GM21447 (cell line): Measurements from ENCODE around the gene PRKCE.
"Not testable (repeated sequence)": the region's sequence is repeated elsewhere in the genome, so short reads cannot be mapped to it uniquely, and the experiment has no call there.

Experiments
- ATAC-seq: cut with Tn5 transposase; IDR thresholded peaks from one replicate; pipeline ENCODE4 v1.9.1; 2021; ENCODE audit not compliant: unreplicated experiment

PRKCE gene

GRCh38 chr2:45902380-45902779, 250.9 kb downstream of the PRKCE start:
- no peak for ATAC-seq

- ATAC-seq, result no peak
These were observed 251.4 kb downstream of the PRKCE start for GRCh38 chr2:45902781-45903375.

DNA sequence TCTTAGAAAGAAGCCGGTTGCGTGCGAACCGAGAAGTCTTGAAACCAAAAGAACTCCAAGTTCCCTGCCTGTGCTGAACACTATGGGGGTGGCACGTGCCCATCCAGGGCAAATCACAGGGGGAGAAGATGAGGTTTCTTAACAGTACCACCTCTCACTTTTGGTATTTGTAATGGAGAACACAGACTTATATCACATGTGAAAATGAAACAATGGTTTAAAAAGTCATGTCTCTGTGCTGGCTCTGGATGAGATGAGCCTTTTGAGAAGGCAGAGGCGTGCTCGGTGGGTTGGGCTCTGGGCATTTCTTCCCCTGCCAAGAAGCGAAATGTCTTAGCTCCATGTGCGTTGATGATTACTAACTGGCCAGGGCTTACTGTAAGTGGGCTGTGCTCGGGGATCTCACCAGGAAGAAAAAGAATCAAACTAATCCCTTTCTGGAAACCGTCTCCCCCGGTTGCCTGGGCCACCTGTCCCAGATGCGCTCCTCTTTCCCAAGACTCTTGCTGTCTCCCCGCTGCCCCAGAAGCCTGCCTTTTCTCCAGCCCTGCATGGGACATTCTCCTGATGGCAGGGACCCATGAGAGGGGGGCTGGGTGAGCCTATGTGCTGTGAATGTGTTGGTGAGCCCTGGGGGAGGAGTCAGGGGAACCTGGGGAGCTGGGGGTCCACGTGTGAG, 252.9 kb downstream of the PRKCE start:
- ATAC-seq, result peak; percentile 48

- no peak for ATAC-seq
These were observed 253.6 kb downstream of the PRKCE start for GRCh38 chr2:45904946-45905631.

GRCh38 chr2:45905632-45905958, 254.1 kb downstream of the PRKCE start:
- ATAC-seq, result no peak

- no peak for ATAC-seq
These were observed 256.1 kb downstream of the PRKCE start for GRCh38 chr2:45907592-45907991.

DNA sequence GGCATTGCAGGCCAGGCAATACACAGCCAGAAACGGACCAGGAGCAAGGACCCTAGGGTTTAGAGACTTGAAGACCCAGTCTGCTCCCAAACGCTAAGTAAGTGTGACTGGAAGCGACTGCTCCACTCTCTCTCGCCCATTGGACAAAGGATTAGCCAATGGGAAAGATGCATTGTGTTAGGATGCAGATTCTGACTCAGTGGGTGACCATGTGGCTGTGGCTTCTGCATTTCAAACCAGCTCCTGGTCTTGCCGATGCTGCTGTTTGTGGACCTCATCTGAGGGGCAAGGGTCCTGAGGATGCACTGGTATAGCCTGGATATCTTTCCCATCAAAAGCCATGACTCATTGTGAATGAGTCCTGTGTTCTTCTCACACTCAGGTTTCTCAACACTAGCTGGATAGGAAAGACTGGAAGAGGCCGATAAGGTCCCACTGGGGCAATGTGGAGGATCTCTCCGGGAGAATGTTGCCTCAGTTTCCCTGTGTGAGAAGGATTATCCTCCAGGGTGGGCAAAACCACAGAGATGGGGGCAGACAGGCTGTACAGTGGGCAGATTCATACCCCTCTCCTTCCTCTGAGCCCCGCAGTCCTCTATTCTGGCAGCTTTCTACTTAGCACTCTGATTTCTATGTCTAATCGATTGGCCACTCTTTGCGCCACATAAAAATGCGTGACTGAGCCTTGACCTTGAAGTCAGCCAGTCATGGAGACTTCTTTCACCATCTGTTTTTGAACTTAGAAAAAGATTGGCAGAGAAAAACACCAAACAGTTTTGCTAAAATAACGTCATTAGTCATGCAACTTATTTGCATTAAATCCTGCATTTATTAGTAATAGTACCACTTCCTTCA, 257.1 kb downstream of the PRKCE start:
- no peak for ATAC-seq

DNA sequence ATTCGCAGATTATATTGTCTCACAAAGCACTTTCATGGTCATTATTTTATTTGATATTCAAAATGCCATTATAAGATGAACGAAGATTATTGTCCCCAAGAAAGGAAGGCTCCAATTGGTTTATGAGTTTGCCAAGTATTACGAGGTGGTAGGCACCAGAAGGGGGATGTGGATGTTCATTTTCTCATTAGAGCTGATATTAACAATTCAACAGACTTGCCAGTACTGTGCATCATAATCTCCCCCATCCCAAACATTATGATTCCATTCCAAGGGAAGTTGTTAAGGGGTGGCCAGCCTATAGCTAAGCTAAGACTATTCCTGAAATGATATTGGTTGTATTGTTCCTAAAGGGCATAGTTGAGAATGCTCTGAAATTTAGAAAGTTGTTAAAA, 257.7 kb downstream of the PRKCE start:
- ATAC-seq, result no peak

- peak; percentile 88 for ATAC-seq
These were observed 258.3 kb downstream of the PRKCE start for GRCh38 chr2:45909677-45910191.

GRCh38 chr2:45910473-45911060, 259.1 kb downstream of the PRKCE start:
- ATAC-seq, result no peak

DNA sequence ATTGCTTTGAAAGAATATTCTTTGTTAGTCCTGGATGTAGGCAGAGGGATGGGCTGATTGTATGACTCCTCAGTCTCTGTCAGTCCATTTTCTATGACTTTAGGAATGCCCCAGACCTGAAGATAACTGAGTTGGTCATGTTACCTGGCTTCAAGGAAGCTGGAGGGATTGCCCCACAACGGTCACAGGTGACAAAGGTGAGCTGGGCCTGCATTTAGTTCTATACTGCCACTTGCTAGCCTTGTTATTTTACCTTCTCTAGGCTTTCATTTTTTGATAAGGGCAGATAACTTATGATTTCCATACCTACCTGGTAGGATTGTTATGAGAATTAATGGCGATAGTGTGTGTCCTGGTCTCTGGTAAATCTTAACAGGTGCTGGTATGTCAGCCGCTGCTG, 260.1 kb downstream of the PRKCE start:
- ATAC-seq, result no peak

- ATAC-seq, result no peak
These were observed 260.6 kb downstream of the PRKCE start for GRCh38 chr2:45912109-45912508.

- no peak for ATAC-seq
These were observed 262.1 kb downstream of the PRKCE start for GRCh38 chr2:45913539-45913938.

- no peak for ATAC-seq
These were observed 264.0 kb downstream of the PRKCE start for GRCh38 chr2:45915523-45915922.

- ATAC-seq, result not testable (repeated sequence)
These were observed 266.2 kb downstream of the PRKCE start for GRCh38 chr2:45917561-45918176.

GRCh38 chr2:45918463-45919159, 267.1 kb downstream of the PRKCE start:
- no peak for ATAC-seq

GRCh38 chr2:45919160-45919650, 267.7 kb downstream of the PRKCE start:
- no peak for ATAC-seq

DNA sequence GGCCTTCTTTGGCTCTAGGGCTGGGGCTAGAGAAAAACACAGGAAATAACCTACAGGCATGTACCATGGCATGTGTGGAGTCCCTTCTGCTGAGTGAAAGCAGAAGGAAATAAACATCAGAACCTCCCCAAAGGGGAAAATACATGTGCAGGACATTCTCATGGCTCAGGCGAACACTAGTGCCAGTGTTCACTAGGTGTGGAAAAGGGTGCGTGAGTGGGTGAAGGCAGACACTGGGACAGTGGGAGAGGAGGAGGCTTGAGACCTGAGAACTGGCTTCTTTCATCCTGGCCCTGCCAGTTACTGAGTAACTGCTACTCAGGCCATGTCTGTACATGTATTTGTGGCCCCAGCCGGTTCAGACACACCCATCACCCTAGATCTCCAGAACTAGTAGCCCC, 268.2 kb downstream of the PRKCE start:
- no peak for ATAC-seq

DNA sequence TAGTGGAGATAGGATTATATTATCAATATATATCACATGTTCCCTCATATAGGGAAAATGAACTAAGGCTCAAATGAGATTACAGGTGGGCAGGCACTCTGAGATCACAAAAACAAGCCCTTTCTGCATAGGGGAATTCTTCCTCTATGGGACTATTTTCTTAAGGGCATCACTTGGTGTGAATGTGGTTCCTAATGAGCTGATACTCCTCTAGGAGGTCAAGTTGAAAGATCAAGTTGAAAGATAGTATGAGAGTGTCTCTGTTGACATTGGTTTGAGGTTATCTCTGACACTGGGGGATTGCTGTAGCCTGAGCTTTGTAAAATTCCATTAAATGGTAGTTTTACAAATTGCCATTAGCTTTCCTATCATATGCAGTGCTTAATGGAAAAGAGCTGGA, 270.4 kb downstream of the PRKCE start:
- ATAC-seq, result no peak

- ATAC-seq, result no peak
These were observed 271.1 kb downstream of the PRKCE start for GRCh38 chr2:45922577-45922988.
